Neural cell (in vitro differentiated cells): ENCODE data around the gene PCLO. TPM values are rescaled to one million over a fixed set of nuclear protein-coding genes. Genes with fewer than 3 reads are reported as not detected.

ENCODE experiments used
- H2AFZ ChIP-seq: fragments of 200-600, 300-800 bp; sonication (generic), shearing (Covaris generic); 2 replicates; pipeline ENCODE4 v1.6.0; 2014; ENCODE audit warnings: low read depth, mild to moderate bottlenecking, antibody characterized with exemption, low read length, moderate library complexity
- H3F3A ChIP-seq: fragments of 200-600 bp; shearing (Covaris generic); 2 replicates; pipeline ENCODE4 v1.6.1; 2016; ENCODE audit warnings: mild to moderate bottlenecking, moderate library complexity, mixed read lengths, antibody characterized with exemption, low read length; ENCODE audit not compliant: insufficient read depth, poor library complexity, severe bottlenecking
- H3K27ac ChIP-seq: fragments of 200-600, 300-800 bp; sonication (generic), shearing (Covaris generic); 2 replicates; pipeline ENCODE4 v1.5.1; 2014; ENCODE audit warnings: mild to moderate bottlenecking, low read length, moderate library complexity
- H3K27me3 ChIP-seq: fragments of 300-800, 200-600 bp; sonication (generic), shearing (Covaris generic); 2 replicates; pipeline ENCODE4 v1.6.0; 2014; ENCODE audit warnings: mild to moderate bottlenecking, low read depth, low read length, moderate library complexity; ENCODE audit not compliant: insufficient read depth
- H3K36me3 ChIP-seq: fragments of 300-800, 200-600 bp; sonication (generic), shearing (Covaris generic); 2 replicates; pipeline ENCODE4 v1.5.1; 2014; ENCODE audit warnings: mild to moderate bottlenecking, antibody characterized with exemption, low read length, moderate library complexity; ENCODE audit not compliant: insufficient read depth
- H3K4me2 ChIP-seq: fragments of 300-800, 200-600 bp; sonication (generic), shearing (Covaris generic); 2 replicates; pipeline ENCODE4 v1.6.0; 2014; ENCODE audit warnings: mild to moderate bottlenecking, low read length
- H3K4me3 ChIP-seq: fragments of 300-800, 200-600 bp; sonication (generic), shearing (Covaris generic); 2 replicates; pipeline ENCODE4 v1.5.1; 2014; ENCODE audit warnings: mild to moderate bottlenecking, low read length, moderate library complexity
- H3K79me2 ChIP-seq: fragments of 200-600 bp; shearing (Covaris generic); replicated peaks from 2 replicates; pipeline ENCODE4 v1.6.0; 2014; ENCODE audit warnings: mild to moderate bottlenecking, low read length, moderate library complexity; ENCODE audit not compliant: insufficient read depth
- H3K9ac ChIP-seq: fragments of 300-800, 200-600 bp; sonication (generic), shearing (Covaris generic); 2 replicates; pipeline ENCODE4 v1.6.1; 2016; ENCODE audit warnings: mild to moderate bottlenecking, low read length, mixed read lengths
- H3K9me2 ChIP-seq: fragments of 200-600 bp; shearing (Covaris generic); 2 replicates; pipeline ENCODE4 v1.6.1; 2016; ENCODE audit warnings: mild to moderate bottlenecking, low read length, mixed read lengths; ENCODE audit not compliant: insufficient read depth
- H3K9me3 ChIP-seq: fragments of 200-600, 300-800 bp; sonication (generic), shearing (Covaris generic); 2 replicates; pipeline ENCODE4 v1.6.1; 2016; ENCODE audit warnings: mild to moderate bottlenecking, mixed run types, low read length, moderate library complexity, mixed read lengths
- H4K20me1 ChIP-seq: fragments of 200-600 bp; shearing (Covaris generic); 2 replicates; pipeline ENCODE4 v1.6.1; 2016; ENCODE audit warnings: mild to moderate bottlenecking, mixed run types; ENCODE audit not compliant: insufficient read depth
- EP300 ChIP-seq: fragments of 450-650 bp; conservative IDR thresholded peaks from 2 replicates; pipeline ENCODE4 v1.6.1; 2014; ENCODE audit warnings: antibody characterized with exemption, mild to moderate bottlenecking, moderate library complexity; ENCODE audit not compliant: poor library complexity, severe bottlenecking
- EZH2 ChIP-seq: fragments of 200-600, 300-800 bp; shearing (Covaris generic), sonication (generic); IDR thresholded peaks from 2 replicates; pipeline ENCODE4 v1.6.1; 2014; ENCODE audit warnings: antibody characterized with exemption, low read length, borderline replicate concordance, mild to moderate bottlenecking; ENCODE audit not compliant: insufficient read depth, poor library complexity, severe bottlenecking
- MXI1 ChIP-seq: fragments of 450-650 bp; conservative IDR thresholded peaks from 2 replicates; pipeline ENCODE4 v1.6.1; 2014; ENCODE audit warnings: antibody characterized with exemption, mild to moderate bottlenecking; ENCODE audit not compliant: poor library complexity, severe bottlenecking
- POLR2AphosphoS5 ChIP-seq: IDR thresholded peaks from 2 replicates; pipeline ENCODE4 v1.6.1; 2012
- RAD21 ChIP-seq: fragments of 450-650 bp; conservative IDR thresholded peaks from 2 replicates; pipeline ENCODE4 v1.6.1; 2014; ENCODE audit warnings: antibody characterized with exemption, mild to moderate bottlenecking, moderate library complexity
- SMC3 ChIP-seq: fragments of 450-650 bp; conservative IDR thresholded peaks from 2 replicates; pipeline ENCODE4 v1.6.1; 2014; ENCODE audit warnings: antibody characterized with exemption, mild to moderate bottlenecking, moderate library complexity; ENCODE audit not compliant: poor library complexity
- TAF1 ChIP-seq: IDR thresholded peaks from 2 replicates; pipeline ENCODE4 v1.6.1; 2012; ENCODE audit warnings: low read depth
- polyA plus RNA-seq: library from polyadenylated mRNA; depleted of rRNA; stranded (reverse); fragments of >200 nt; gene quantifications from 2 replicates; pipeline ENCODE4 v1.2.3, GENCODE V29; 2014
- TF ChIP-seq, protein P1 (sequence below): IDR thresholded peaks from 2 replicates; pipeline ENCODE4 v1.6.1; 2012; ENCODE audit warnings: borderline replicate concordance
- TF ChIP-seq, protein P2 (sequence below): fragments of 450-650 bp; IDR thresholded peaks from 2 replicates; pipeline ENCODE4 v1.5.1; 2014; ENCODE audit warnings: antibody characterized with exemption, mild to moderate bottlenecking, moderate library complexity; ENCODE audit not compliant: poor library complexity, severe bottlenecking

PCLO gene
- polyA plus RNA-seq, 1 donor from 2014 or later = 25.5 TPM

DNA sequence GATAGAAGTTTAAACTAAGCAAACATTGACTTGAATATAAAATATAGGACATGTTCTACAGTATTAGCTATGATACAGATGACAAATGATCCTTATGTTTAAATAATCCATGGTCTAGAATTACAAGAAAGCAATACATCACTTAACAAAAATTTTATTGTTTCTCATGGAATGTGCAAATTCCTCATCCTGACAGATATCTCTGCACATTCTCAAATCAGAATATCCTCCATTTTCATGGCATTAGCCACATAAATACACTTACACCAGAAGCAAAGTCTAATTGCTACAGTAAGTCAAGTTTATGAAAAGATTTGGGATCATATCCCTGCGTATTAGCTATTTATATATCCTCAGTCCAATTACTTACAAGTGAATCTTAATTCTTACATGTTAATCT, 57.6 kb downstream of the PCLO start:
- H4K20me1 ChIP-seq = no peaks in the 10 kb centered on the region
- no peaks in the 10 kb centered on the region for H3K9me3 ChIP-seq
- TF ChIP-seq, protein P1, sequence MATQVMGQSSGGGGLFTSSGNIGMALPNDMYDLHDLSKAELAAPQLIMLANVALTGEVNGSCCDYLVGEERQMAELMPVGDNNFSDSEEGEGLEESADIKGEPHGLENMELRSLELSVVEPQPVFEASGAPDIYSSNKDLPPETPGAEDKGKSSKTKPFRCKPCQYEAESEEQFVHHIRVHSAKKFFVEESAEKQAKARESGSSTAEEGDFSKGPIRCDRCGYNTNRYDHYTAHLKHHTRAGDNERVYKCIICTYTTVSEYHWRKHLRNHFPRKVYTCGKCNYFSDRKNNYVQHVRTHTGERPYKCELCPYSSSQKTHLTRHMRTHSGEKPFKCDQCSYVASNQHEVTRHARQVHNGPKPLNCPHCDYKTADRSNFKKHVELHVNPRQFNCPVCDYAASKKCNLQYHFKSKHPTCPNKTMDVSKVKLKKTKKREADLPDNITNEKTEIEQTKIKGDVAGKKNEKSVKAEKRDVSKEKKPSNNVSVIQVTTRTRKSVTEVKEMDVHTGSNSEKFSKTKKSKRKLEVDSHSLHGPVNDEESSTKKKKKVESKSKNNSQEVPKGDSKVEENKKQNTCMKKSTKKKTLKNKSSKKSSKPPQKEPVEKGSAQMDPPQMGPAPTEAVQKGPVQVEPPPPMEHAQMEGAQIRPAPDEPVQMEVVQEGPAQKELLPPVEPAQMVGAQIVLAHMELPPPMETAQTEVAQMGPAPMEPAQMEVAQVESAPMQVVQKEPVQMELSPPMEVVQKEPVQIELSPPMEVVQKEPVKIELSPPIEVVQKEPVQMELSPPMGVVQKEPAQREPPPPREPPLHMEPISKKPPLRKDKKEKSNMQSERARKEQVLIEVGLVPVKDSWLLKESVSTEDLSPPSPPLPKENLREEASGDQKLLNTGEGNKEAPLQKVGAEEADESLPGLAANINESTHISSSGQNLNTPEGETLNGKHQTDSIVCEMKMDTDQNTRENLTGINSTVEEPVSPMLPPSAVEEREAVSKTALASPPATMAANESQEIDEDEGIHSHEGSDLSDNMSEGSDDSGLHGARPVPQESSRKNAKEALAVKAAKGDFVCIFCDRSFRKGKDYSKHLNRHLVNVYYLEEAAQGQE = no peak
- TF ChIP-seq, protein P2, sequence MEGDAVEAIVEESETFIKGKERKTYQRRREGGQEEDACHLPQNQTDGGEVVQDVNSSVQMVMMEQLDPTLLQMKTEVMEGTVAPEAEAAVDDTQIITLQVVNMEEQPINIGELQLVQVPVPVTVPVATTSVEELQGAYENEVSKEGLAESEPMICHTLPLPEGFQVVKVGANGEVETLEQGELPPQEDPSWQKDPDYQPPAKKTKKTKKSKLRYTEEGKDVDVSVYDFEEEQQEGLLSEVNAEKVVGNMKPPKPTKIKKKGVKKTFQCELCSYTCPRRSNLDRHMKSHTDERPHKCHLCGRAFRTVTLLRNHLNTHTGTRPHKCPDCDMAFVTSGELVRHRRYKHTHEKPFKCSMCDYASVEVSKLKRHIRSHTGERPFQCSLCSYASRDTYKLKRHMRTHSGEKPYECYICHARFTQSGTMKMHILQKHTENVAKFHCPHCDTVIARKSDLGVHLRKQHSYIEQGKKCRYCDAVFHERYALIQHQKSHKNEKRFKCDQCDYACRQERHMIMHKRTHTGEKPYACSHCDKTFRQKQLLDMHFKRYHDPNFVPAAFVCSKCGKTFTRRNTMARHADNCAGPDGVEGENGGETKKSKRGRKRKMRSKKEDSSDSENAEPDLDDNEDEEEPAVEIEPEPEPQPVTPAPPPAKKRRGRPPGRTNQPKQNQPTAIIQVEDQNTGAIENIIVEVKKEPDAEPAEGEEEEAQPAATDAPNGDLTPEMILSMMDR = no peak
- TF ChIP-seq EP300 (no peak), POLR2AphosphoS5 (no peak), SMC3 (no peak), MXI1 (no peak), TAF1 (no peak), EZH2 (no peak)
- H2AFZ ChIP-seq = no peak overlapping the region
- no peak overlapping the region for H3K4me2 ChIP-seq
- H3K9ac ChIP-seq = no peak overlapping the region
- no peaks in the 10 kb centered on the region for H3K9me2 ChIP-seq
- no peak overlapping the region for H3K4me3 ChIP-seq
- peaks cover 6% of the 10 kb centered on the region for H3F3A ChIP-seq
- H3K79me2 ChIP-seq = peaks cover 5% of the 10 kb centered on the region
- H3K27ac ChIP-seq = no peak overlapping the region
- H3K27me3 ChIP-seq = no peaks in the 10 kb centered on the region
- no peaks in the 10 kb centered on the region for H3K36me3 ChIP-seq

DNA sequence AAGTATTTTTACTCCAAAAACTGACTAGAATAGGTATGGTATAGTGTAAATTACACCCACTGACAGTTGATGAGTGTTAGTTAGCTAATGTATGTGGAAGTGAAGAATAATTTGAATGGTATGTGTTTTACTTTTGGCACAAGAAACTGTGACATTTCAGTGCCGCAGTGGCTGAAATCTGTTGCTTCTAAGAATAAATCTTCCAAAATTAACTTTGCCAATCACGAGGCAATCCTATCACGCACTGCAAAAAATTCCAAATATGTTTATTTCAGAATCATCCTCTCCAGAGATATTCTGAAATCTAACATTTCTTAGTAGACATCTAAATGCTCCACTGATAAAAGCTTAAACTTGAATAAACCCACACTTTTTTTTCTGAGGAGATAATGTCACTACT, 61.2 kb downstream of the PCLO start:
- Histone ChIP-seq H3F3A (no peaks in the 10 kb centered on the region), H3K27me3 (no peaks in the 10 kb centered on the region), H3K4me2 (no peak overlapping the region), H3K36me3 (no peaks in the 10 kb centered on the region), H3K9me2 (no peaks in the 10 kb centered on the region), H2AFZ (no peak overlapping the region), H3K27ac (no peak overlapping the region), H4K20me1 (no peaks in the 10 kb centered on the region), H3K4me3 (no peak overlapping the region), H3K79me2 (peaks cover 5% of the 10 kb centered on the region), H3K9me3 (no peaks in the 10 kb centered on the region), H3K9ac (no peak overlapping the region)
- TF ChIP-seq SMC3 (no peak), EP300 (no peak), RAD21 (no peak), TAF1 (no peak), POLR2AphosphoS5 (no peak), EZH2 (no peak), MXI1 (no peak)
- TF ChIP-seq, protein P2 = no peak
- TF ChIP-seq, protein P1 = no peak
